Esophagus muscularis mucosa (tissue), 4 donors: Measurements from ENCODE around the gene TYMS.

Experiments used
- EP300 ChIP-seq: sonication (generic); formaldehyde crosslinking; IDR thresholded peaks from one replicate; pipeline ENCODE4 v1.6.1; 2017; ENCODE audit warnings: antibody characterized with exemption
- POLR2A ChIP-seq: fragments of 450-650 bp; IDR thresholded peaks from one replicate; pipeline ENCODE4 v1.6.1; 2017; ENCODE audit warnings: antibody characterized with exemption, moderate library complexity, mild to moderate bottlenecking, low read depth
- TF ChIP-seq, protein P1 (sequence below), 3 experiments: fragments of 200-600 bp in 2 of 3; fragments of 450-650 bp in 1 of 3; sonication (generic) in 2 of 3; IDR thresholded peaks; one replicate each; pipeline ENCODE4 v1.5.1; 2017 to 2019; ENCODE audit warnings: antibody characterized with exemption in 3 of 3, mild to moderate bottlenecking in 2 of 3, moderate library complexity in 1 of 3

DNA sequence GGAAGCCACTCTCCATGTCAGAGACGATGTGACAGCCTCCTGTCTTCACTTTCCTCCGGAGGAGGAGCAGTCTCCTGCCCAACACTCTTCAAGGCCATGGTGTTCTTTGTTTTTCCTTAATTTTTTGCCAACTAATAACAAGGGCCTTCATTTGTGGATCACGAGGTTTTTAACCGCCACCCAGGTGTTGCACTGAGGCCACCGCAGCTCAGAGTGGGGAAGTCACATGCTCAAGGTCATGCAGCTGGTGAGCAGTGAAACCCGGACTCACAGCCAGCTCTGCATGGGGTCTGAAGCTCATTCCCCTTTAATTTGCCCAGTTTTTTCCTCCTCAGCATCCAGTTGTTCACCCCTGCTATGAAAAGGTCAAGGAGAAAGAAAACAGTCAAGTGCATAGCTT lies 35.4 kb downstream of the TYMS start:
- TF ChIP-seq, protein P1, sequence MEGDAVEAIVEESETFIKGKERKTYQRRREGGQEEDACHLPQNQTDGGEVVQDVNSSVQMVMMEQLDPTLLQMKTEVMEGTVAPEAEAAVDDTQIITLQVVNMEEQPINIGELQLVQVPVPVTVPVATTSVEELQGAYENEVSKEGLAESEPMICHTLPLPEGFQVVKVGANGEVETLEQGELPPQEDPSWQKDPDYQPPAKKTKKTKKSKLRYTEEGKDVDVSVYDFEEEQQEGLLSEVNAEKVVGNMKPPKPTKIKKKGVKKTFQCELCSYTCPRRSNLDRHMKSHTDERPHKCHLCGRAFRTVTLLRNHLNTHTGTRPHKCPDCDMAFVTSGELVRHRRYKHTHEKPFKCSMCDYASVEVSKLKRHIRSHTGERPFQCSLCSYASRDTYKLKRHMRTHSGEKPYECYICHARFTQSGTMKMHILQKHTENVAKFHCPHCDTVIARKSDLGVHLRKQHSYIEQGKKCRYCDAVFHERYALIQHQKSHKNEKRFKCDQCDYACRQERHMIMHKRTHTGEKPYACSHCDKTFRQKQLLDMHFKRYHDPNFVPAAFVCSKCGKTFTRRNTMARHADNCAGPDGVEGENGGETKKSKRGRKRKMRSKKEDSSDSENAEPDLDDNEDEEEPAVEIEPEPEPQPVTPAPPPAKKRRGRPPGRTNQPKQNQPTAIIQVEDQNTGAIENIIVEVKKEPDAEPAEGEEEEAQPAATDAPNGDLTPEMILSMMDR (IDR thresholded peaks at IDR 0.05): no peak
- TF ChIP-seq POLR2A (no peak), EP300 (no peak)
